ENCODE results near the gene GSX2.

DNA sequence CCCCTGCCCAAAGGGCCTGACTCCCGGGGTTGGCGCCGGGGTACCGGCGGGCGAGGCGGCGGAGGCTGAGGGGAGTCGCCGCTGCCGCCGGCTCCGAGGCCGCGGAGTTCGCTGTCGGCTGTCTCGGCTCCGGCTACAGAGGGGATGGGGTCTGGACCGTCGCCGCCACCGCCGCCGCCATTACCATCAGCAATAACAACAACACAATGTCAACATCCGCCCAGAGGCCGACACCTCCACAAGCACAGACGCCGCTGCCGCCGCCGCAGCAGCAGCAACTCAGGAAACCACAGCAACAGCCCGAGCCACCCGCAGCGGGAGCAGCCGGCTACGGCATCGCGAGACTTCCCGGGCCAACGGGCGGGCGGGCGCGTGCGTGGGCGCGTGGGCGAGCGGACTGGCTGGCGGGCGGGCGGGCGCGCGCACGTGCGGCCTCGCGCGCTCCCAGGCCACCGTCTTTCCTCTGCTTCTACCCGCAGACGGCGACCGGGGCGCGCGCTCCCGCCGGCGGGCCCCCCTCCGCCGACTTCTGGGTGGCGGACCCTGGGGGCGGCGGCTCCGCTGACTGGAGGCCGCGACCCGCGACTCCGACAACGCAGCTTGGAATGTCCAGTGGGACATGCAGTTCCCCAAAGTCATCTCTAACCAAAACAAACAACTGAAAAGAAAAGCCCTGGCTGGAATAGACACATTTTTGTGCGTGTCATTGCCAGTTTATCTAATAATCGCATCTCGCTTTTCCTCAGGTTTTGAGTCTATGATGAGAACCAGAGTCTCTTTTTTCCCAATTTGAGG is 35.4 kb upstream of the GSX2 start, which contains the start of gene CHIC2:
- TF ChIP-seq, protein P1, sequence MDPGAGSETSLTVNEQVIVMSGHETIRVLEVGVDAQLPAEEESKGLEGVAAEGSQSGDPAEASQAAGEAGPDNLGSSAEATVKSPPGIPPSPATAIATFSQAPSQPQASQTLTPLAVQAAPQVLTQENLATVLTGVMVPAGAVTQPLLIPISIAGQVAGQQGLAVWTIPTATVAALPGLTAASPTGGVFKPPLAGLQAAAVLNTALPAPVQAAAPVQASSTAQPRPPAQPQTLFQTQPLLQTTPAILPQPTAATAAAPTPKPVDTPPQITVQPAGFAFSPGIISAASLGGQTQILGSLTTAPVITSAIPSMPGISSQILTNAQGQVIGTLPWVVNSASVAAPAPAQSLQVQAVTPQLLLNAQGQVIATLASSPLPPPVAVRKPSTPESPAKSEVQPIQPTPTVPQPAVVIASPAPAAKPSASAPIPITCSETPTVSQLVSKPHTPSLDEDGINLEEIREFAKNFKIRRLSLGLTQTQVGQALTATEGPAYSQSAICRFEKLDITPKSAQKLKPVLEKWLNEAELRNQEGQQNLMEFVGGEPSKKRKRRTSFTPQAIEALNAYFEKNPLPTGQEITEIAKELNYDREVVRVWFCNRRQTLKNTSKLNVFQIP (CRISPR knock-in tag; IDR thresholded peaks at IDR 0.05; ENCODE audit: borderline replicate concordance, low read depth) = no peak
- TF ChIP-seq ZC3H10 (CRISPR knock-in tag; IDR thresholded peaks at IDR 0.05) = no peak
- TF ChIP-seq TOX (CRISPR knock-in tag; IDR thresholded peaks at IDR 0.05; ENCODE audit: borderline replicate concordance) = no peak
- 0 out of 2 replicates have a peak, but pooled peaks have one; percentile 14 for TF ChIP-seq ESRRG (CRISPR knock-in tag; IDR thresholded peaks at IDR 0.05)
- TF ChIP-seq ZNF70 (CRISPR knock-in tag; IDR thresholded peaks at IDR 0.05) = no peak

All from SK-N-SH treated with all-trans-retinoic acid at 6 μM for 48 hours (cell line).